H9 (cell line): ENCODE measurements around the gene MTARC2. TPM values are rescaled to one million over a fixed set of nuclear protein-coding genes. Genes with fewer than 3 reads are reported as not detected.
A peak's percentile ranks its signal among the peaks of the same experiment; 100 is the strongest.

Experiments
- DNase-seq: peaks from one replicate; pipeline ENCODE4 v3.0.0-alpha.2; 2017
- H2AFZ ChIP-seq: one replicate; pipeline ENCODE4 v1.6.1; 2013; ENCODE audit warnings: mild to moderate bottlenecking, low read length, control low read depth, moderate library complexity
- H2AK5ac ChIP-seq: 2 replicates; pipeline ENCODE4 v1.6.1; 2013; ENCODE audit warnings: low read length, control low read depth, mixed read lengths; ENCODE audit not compliant: insufficient read length
- H2BK120ac ChIP-seq: one replicate; pipeline ENCODE4 v1.6.1; 2013; ENCODE audit warnings: low read depth, mild to moderate bottlenecking, low read length, control low read depth, inconsistent platforms; ENCODE audit not compliant: poor library complexity, severe bottlenecking
- H2BK12ac ChIP-seq: 2 replicates; pipeline ENCODE4 v1.6.1; 2013; ENCODE audit warnings: low read length, control low read depth, mixed read lengths, low read depth; ENCODE audit not compliant: insufficient read length
- H2BK15ac ChIP-seq: 2 replicates; pipeline ENCODE4 v1.6.1; 2013; ENCODE audit warnings: low read depth, low read length, control low read depth
- H2BK20ac ChIP-seq: one replicate; pipeline ENCODE4 v1.6.1; 2013; ENCODE audit warnings: low read depth, mild to moderate bottlenecking, low read length, control low read depth, inconsistent platforms; ENCODE audit not compliant: poor library complexity, severe bottlenecking
- H2BK5ac ChIP-seq: 2 replicates; pipeline ENCODE4 v1.6.1; 2013; ENCODE audit warnings: low read length, control low read depth, mixed read lengths; ENCODE audit not compliant: insufficient read length
- H3K14ac ChIP-seq: 2 replicates; pipeline ENCODE4 v1.6.1; 2013; ENCODE audit warnings: low read length, control low read depth; ENCODE audit not compliant: insufficient read depth
- H3K18ac ChIP-seq: 2 replicates; pipeline ENCODE4 v1.6.1; 2013; ENCODE audit warnings: low read depth, mild to moderate bottlenecking, mixed read lengths, low read length, control low read depth; ENCODE audit not compliant: insufficient read length
- H3K23ac ChIP-seq: 2 replicates; pipeline ENCODE4 v1.6.1; 2013; ENCODE audit warnings: low read length, control low read depth, mixed read lengths, low read depth; ENCODE audit not compliant: insufficient read length
- H3K23me2 ChIP-seq: 2 replicates; pipeline ENCODE4 v1.6.1; 2013; ENCODE audit warnings: low read depth, mild to moderate bottlenecking, mixed read lengths, low read length, control low read depth; ENCODE audit not compliant: insufficient read length, poor library complexity, severe bottlenecking
- H3K27ac ChIP-seq: 2 replicates; pipeline ENCODE4 v1.5.1; 2013; ENCODE audit warnings: low read length, control low read depth, mixed read lengths, low read depth; ENCODE audit not compliant: insufficient read length
- H3K27me3 ChIP-seq: 2 replicates; pipeline ENCODE4 v1.6.1; 2013; ENCODE audit warnings: low read length, control low read depth, inconsistent platforms; ENCODE audit not compliant: insufficient read depth
- H3K4ac ChIP-seq: 2 replicates; pipeline ENCODE4 v1.6.1; 2013; ENCODE audit warnings: low read depth, mild to moderate bottlenecking, control low read depth, inconsistent platforms, low read length, moderate library complexity
- H3K4me1 ChIP-seq: 2 replicates; pipeline ENCODE4 v1.6.1; 2013; ENCODE audit warnings: low read length, control low read depth, inconsistent platforms; ENCODE audit not compliant: insufficient read depth
- H3K4me2 ChIP-seq: 2 replicates; pipeline ENCODE4 v1.6.1; 2013; ENCODE audit warnings: low read length, control low read depth, mixed read lengths; ENCODE audit not compliant: insufficient read length, insufficient read depth
- H3K56ac ChIP-seq: 2 replicates; pipeline ENCODE4 v1.6.1; 2013; ENCODE audit warnings: low read depth, mild to moderate bottlenecking, mixed read lengths, low read length, control low read depth; ENCODE audit not compliant: insufficient read length
- H3K79me1 ChIP-seq: 2 replicates; pipeline ENCODE4 v1.6.1; 2013; ENCODE audit warnings: low read depth, mild to moderate bottlenecking, moderate library complexity, low read length, control low read depth, inconsistent platforms; ENCODE audit not compliant: insufficient read depth, poor library complexity, severe bottlenecking
- H3K79me2 ChIP-seq: 2 replicates; pipeline ENCODE4 v1.6.1; 2013; ENCODE audit warnings: low read length, control low read depth, inconsistent platforms; ENCODE audit not compliant: insufficient read depth
- H3K9ac ChIP-seq: 2 replicates; pipeline ENCODE4 v1.6.1; 2013; ENCODE audit warnings: low read length, control low read depth, mixed read lengths; ENCODE audit not compliant: insufficient read length; ENCODE audit errors: extremely low read depth
- H3K9me3 ChIP-seq: one replicate; pipeline ENCODE4 v1.6.1; 2013; ENCODE audit warnings: low read depth, low read length, inconsistent platforms; ENCODE audit not compliant: control insufficient read depth
- H3T11ph ChIP-seq: one replicate; pipeline ENCODE4 v1.6.1; 2013; ENCODE audit warnings: mild to moderate bottlenecking, low read length, control low read depth, inconsistent platforms
- H4K20me1 ChIP-seq: one replicate; pipeline ENCODE4 v1.6.1; 2013; ENCODE audit not compliant: control insufficient read depth, insufficient read length, insufficient read depth
- H4K5ac ChIP-seq: 2 replicates; pipeline ENCODE4 v1.6.1; 2013; ENCODE audit warnings: low read depth, mild to moderate bottlenecking, mixed read lengths, low read length, control low read depth; ENCODE audit not compliant: insufficient read length
- H4K8ac ChIP-seq: replicated peaks from 2 replicates; pipeline ENCODE4 v1.6.1; 2013; ENCODE audit warnings: low read length, control low read depth, mixed read lengths, low read depth; ENCODE audit not compliant: insufficient read length
- H4K91ac ChIP-seq: 2 replicates; pipeline ENCODE4 v1.6.1; 2013; ENCODE audit warnings: low read depth, mild to moderate bottlenecking, moderate library complexity, mixed read lengths, low read length, control low read depth; ENCODE audit not compliant: insufficient read length
- H3K27ac Mint-ChIP-seq, 3 experiments: 2 replicates in 2 of 3; 3 replicates in 1 of 3; pipeline ENCODE4 v1.8.0; 2020 to 2021; ENCODE audit warnings: mixed read lengths in 3 of 3, mild to moderate bottlenecking in 1 of 3, moderate library complexity in 1 of 3
- H3K27me3 Mint-ChIP-seq: 2 replicates; pipeline ENCODE4 v1.8.0; 2021; ENCODE audit warnings: low read depth, mild to moderate bottlenecking, moderate library complexity, mixed read lengths
- H3K36me3 Mint-ChIP-seq, 3 experiments: 2 replicates in 2 of 3; 3 replicates in 1 of 3; pipeline ENCODE4 v1.8.0; 2020 to 2021; ENCODE audit warnings: low read depth in 3 of 3, mixed read lengths in 3 of 3; ENCODE audit not compliant: insufficient read depth in 1 of 3
- H3K4me1 Mint-ChIP-seq, 2 experiments: 2 replicates each; pipeline ENCODE4 v1.8.0; 2020; ENCODE audit warnings: mixed read lengths in 2 of 2
- H3K4me3 Mint-ChIP-seq, 2 experiments: 2 replicates in 1 of 2; 3 replicates in 1 of 2; pipeline ENCODE4 v1.8.0; 2020 to 2021; ENCODE audit warnings: mild to moderate bottlenecking in 2 of 2, mixed read lengths in 2 of 2, moderate library complexity in 1 of 2
- H3K9me3 Mint-ChIP-seq, 2 experiments: 2 replicates in 1 of 2; 3 replicates in 1 of 2; pipeline ENCODE4 v1.8.0; 2020; ENCODE audit warnings: mild to moderate bottlenecking in 2 of 2, mixed read lengths in 2 of 2, moderate library complexity in 1 of 2
- CTCF ChIP-seq: fragments of 200-600 bp; sonication (generic); conservative IDR thresholded peaks from 3 replicates; pipeline ENCODE4 v1.8.0; 2021; ENCODE audit warnings: antibody characterized with exemption, mild to moderate bottlenecking
- WGBS: extraction: QIAGEN DNeasy Blood & Tissue Kit; methylation state at CpG from one replicate; pipeline ENCODE4 v1.1.7; 2013; ENCODE audit warnings: missing lambda C conversion rate, low lambda C conversion rate, mixed read lengths; ENCODE audit not compliant: insufficient read length; ENCODE audit errors: extremely low coverage; 5-methylcytosine and 5-hydroxymethylcytosine counted together
- total RNA-seq: library from RNA; stranded (reverse); gene quantifications from 2 replicates; pipeline ENCODE4 v1.2.1, GENCODE V29; 2021

MTARC2 gene
- total RNA-seq, 1 experiment from 2014 or later: 7.7 TPM

- Histone ChIP-seq H2BK20ac (no peak overlapping the region), H3K9ac (no peak overlapping the region), H3K18ac (no peak overlapping the region), H4K8ac (no peak overlapping the region), H3K56ac (no peak overlapping the region), H2BK12ac (no peak overlapping the region), H2BK5ac (no peak overlapping the region), H3K79me2 (no peaks in the 10 kb centered on the region), H2BK120ac (no peak overlapping the region), H3K79me1 (no peaks in the 10 kb centered on the region), H4K5ac (no peak overlapping the region), H2AK5ac (no peak overlapping the region), H3K14ac (no peak overlapping the region), H3K23me2 (no peaks in the 10 kb centered on the region), H3K4ac (no peak overlapping the region), H3K4me1 (no peaks in the 10 kb centered on the region; the same call in 1 of the 2 replicates), H2AFZ (no peak overlapping the region), H3K4me2 (no peak overlapping the region), H4K91ac (no peak overlapping the region), H4K20me1 (peaks cover 2% of the 10 kb centered on the region), H3K23ac (no peak overlapping the region), H3K27ac (no peak overlapping the region), H3K9me3 (no peaks in the 10 kb centered on the region), H2BK15ac (no peak overlapping the region), H3T11ph (no peak overlapping the region), H3K27me3 (no peaks in the 10 kb centered on the region)
- no peak overlapping the region for H3K4me3 Mint-ChIP-seq
- DNase-seq: no peak
- peak overlapping the region in 2 of 3 experiments; percentile 33 to 74; a peak in 2 of 7 replicates for H3K27ac Mint-ChIP-seq
- peaks cover 12 to 16% of the 10 kb centered on the region in 2 experiments for H3K4me1 Mint-ChIP-seq
- no peaks in the 10 kb centered on the region for H3K9me3 Mint-ChIP-seq
- no CpG with 5 or more reads among the region's 4 CpGs for WGBS
- no peaks in the 10 kb centered on the region for H3K36me3 Mint-ChIP-seq
- no peaks in the 10 kb centered on the region; the same call in none of the 2 replicates for H3K27me3 Mint-ChIP-seq
- TF ChIP-seq CTCF: no peak
Observed at GRCh38 chr1:220827445-220828178, 79.5 kb downstream of the MTARC2 start.
